NCI-H2196 treated with DMSO at 0.1 percent for 48 hours (cell line): ENCODE data around the gene RHBDF2.

Experiments
- DNase-seq: peaks from one replicate; lab custom pipeline; 2025; ENCODE audit not compliant: unreplicated experiment; lab: John Stamatoyannopoulos, UW

The RHBDF2 gene

DNA sequence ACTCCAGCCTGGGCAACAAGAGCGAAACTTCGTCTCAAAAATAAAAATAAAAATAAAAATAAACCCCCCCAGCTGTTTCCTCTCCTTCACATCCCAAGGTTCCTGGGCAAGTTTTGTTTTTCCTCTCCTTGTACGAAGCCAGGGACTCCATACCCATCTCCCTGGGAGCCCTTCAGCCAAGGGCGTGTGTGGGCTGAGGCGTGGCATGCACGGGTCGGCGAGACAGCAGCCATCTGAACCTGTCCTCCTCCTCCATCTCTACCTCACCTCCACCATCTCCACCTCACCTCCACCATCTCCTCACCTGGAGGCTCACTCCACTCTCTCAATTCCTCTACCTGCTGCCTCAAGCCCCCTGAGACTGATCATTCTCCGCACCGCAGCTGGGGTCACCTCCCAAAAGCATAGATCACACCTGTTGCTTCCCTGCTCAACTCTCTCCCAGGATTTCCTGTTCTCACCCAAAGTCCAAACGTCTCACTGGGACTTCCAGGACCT, 16.9 kb downstream of the RHBDF2 start:
- DNase-seq = no peak

DNA sequence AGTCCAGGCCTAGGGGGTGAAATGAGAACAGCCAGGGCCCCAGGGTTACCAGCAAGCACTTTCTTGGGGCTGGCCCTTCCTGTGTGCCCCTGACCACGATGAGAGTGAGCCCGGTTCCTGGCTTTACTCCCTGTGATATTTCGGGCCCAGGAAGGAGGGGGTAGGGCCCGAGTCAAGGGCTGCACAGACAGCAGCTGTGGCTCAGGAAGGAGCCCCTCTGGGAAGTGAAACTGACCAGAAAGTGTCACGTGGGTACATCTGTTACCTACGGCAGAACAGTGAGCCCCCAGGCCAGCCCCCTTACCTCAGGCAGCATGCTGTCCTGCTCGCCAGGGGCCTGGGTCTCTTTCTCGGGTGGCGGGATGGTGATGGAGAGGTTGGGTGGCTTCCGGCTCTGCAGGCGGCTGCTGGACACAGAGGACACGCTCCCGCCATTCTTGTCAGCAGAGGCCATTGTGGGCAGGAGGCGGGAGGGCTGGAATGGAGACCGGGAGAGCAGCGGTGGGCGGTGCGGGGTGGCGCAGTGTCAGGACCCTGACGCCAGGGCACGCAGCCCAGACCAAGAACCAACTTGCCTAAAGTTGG, 20.1 kb downstream of the RHBDF2 start:
- DNase-seq = no peak

DNA sequence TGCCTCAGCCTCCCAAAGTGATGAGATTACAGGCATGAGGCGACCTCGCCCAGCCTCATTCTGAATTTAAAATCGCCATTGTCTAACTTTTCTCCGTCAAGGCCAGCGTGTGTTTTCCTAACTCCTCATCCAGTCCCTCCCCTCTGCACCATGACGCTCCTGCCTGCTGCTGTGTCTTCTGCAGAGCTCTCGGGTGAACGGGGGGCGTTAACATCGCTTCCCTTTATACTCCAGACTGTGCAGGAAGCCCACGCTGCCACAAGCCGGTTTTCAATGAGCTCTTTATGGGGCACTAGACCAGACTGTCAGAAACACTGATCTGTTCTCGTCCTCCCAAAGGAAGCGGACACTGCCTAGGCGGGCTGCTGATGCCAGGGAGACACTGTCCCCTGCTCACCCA, 20.6 kb downstream of the RHBDF2 start:
- DNase-seq = no peak

DNA sequence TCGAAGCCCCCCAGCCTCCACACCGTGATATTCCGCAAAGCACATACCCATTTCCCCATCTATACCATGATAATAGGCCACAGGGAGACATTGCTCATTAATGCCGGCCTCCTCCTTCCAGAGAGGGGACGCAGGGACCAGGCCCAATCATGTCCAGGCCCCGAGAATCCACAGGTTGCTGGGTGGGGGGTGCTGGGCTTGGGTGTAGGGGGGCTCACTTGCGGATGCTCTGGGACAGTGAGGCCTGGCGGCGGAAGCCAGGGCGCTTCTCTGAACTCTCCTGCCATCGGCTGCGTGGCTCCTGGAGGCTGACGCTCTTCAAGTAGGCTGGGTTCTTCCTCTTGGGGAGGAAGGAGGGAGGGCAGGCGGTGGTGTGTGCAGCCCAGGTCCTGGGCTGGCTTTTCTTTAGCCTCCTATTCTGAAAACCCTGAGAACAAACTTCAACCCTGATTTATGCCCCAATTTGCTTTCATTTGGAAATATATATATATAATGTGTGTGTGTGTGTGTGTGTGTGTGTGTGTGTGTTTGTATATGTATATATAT, 21.6 kb downstream of the RHBDF2 start:
- no peak for DNase-seq

DNA sequence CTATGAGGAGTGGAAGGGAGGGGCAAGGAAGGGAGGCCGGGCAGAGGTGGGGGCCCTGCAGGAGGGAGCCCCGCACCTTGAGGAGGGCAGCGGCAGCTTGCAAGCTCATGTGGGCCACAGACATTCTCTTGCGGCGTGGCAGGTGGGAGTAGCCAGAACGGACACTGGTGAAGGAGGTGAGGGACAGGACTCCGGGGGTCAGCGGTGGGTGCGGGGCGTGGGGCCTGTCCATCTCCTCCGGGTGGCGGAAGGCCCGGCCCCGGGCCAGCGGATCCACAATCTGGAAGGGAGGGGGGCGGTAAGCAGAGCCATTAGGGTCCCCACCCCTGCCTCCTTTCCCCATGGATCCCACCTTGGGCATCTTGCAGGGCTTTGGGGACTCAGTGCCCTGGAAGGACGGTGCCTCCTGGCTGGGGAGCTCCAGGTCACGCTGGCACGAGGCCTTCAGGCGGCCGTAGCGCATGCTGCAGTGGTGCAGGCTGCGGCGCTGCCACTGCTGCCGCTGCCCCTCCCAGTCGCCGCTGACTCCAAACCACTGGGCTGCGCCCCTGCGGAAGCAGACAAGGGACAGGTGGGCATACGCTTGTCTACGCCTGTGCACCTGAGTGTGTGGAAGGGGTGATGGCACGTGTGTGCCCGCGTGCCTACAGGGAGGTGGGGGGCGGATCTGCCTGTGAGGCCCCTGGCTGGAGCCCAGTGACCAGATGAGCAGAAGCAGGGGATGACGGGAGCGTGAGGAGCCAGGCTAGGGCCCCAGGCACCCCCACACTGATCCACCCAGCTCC, 22.3 kb downstream of the RHBDF2 start:
- DNase-seq = no peak

DNA sequence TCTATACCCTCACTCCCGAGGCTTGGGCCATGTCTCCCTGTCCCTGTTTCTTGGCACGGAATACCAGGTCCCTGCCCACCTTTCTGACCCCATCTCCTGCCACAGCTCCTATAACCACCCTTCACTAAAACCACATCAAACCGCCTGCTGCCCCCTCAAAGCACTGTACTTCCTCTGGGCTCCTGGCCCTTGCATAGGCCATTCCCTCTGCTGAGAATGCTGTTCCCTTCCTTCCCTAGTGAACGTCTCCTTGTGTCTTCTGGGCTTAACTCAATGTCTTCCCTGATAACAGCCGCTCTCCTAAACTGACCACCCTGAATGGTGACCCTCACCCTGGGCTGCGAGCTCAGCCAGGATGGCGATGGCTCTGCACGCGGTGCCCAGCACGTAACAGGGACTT, 23.1 kb downstream of the RHBDF2 start:
- DNase-seq = no peak

DNA sequence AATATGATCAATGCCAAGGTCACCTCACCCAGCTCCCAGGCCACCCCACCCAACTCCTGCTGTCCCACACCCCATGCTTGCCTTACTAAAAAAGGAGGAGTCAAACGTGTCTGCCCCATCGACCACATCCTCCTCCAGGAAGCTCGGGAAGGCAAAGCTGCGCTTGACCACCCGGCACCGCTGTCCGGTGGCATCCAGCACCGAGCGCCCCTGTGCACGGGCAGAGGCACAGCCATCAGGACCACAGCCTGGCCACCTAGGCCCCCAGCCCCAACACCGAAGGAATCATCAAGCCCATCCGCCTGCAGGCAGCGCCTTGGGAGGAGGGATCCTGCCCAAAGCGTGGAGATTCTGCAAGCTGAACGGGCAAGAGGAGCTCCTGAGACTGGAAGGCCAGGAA, 23.6 kb downstream of the RHBDF2 start:
- DNase-seq = no peak

DNA sequence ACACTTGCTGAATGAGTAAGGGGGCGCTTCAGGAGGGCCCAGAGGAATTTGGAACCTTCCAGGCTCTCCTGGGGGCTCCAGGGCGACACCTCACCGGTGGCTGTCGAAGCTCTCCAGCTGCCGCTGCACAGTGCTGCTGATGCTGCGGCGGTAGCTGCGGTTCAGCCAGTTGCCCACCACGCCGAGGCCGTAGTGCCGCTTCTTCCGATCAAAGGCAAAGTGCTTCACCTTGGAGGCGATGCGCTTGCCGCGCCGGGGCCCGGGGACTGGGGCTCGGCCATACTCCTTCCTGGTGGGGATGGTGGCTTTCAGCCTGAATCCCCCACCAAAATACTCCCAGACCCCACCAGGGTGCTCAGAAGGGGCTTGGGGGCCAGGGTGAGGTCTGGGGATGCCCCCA, 24.5 kb downstream of the RHBDF2 start:
- DNase-seq = no peak

DNA sequence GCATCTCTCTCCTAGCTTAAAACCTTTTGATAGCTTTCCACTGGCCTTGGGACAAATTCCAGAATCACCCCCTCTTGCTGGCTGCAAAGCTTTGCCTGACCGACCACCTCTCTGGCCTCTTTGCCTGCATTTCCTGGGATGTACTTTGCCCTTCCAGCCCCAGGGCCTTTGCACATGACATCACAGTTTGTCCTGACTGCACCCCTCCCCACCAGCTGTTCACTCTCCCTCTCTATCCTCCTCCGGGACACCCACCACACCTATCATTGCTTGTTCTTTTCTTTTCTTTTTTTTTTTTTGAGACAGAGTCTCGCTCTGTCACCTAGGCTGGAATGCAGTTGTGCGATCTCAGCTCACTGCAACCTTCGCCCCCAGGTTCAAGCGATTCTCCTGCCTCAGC, 25.9 kb downstream of the RHBDF2 start:
- DNase-seq = no peak

DNA sequence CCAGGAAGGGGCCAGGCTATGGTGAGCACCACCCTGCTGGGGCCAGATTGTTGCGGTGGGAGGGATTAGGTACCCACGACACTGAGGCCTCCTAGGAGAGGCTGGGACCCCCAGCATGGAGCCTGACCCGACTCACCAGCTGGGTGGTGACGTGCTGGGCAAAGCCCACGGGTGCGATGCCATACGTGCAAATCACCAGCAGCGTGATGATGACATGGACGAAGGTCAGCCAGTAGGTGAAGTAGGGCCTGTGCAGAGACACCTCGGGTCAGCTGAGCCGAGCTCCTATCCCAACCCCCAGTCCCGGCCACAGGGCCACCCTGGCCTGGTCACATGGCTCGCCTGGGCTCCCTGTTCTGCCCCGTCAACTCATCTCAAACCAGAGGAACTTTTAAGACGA, 26.3 kb downstream of the RHBDF2 start:
- DNase-seq = no peak

DNA sequence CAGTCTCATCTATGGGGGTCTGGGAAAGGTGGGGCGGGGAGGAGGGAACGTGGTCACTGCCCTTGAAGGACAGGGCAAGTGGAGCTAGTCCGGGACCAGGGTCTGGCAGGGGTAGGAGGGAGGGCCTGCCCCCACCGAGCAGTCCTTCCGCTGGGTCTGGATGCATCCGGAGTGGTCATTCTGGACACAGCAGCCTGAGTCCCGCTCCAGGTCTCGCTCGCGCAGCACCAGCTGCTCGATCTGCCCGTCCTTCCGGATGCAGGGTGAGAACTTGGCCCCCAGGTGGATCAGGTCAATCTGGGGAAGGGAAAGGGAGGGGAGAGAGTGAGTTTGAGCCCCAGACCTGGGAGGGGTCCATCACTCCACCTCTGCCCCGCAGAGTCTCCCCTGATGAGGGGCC, 27.0 kb downstream of the RHBDF2 start:
- no peak for DNase-seq

DNA sequence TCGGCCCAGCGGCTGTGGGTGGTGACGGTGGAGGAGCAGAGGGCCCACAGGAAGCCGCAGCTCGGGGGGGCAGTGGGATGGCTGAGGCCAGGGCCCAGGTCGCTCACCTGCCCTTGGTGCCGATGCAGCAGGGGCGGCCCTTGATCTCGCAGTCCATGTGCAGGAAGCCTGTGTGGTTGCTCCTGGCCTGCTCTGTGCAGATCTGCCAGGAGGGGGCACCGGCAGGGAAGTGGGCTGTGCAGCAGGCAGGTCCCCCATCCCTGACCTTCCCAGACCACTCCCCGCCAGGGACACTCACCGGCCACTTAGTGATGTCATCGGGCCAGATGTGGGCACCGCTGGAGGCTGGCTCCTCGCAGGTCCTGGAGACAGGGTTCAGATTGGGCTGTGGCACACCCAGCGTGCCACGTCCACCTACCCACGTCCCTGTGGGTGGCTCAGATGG, 27.7 kb downstream of the RHBDF2 start:
- DNase-seq = no peak

DNA sequence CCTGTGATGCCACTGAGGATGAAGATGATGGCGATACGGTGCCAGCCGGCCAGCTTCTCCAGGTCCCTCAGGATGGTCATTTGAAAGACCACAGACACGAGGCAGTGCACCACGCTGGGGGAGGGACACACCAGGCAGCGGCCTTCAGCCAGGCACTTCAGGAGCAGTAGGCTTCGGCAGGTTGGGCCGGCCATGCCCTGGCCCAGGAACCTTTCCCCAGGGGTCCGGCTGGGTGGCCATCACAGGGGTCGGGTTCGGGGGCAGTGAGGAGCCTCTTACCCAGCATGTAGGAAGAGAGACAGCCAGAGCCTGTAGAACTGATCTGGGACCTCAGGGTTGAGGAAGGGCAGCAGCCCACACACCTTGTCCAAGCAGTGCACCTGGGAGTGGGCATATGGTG, 28.5 kb downstream of the RHBDF2 start:
- no peak for DNase-seq

DNA sequence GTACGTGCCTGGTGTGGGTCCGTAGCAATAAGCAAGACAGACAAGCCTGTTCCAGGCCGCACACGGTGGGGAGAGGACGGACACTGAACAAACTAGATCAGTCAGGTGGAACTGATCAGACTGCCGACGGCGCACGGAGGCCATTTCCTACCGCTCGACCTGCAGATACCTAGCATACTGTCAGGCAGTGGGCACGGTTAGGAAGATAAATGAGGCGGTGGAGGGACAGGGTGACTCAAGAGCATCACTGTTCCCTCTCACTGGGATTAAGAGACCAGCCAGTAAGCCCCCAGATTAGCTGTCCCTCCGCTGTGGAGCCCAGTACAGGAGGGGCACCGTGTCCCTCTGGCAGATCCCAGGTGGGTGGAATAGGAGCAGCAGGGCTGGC, 29.0 kb downstream of the RHBDF2 start:
- DNase-seq = no peak

DNA sequence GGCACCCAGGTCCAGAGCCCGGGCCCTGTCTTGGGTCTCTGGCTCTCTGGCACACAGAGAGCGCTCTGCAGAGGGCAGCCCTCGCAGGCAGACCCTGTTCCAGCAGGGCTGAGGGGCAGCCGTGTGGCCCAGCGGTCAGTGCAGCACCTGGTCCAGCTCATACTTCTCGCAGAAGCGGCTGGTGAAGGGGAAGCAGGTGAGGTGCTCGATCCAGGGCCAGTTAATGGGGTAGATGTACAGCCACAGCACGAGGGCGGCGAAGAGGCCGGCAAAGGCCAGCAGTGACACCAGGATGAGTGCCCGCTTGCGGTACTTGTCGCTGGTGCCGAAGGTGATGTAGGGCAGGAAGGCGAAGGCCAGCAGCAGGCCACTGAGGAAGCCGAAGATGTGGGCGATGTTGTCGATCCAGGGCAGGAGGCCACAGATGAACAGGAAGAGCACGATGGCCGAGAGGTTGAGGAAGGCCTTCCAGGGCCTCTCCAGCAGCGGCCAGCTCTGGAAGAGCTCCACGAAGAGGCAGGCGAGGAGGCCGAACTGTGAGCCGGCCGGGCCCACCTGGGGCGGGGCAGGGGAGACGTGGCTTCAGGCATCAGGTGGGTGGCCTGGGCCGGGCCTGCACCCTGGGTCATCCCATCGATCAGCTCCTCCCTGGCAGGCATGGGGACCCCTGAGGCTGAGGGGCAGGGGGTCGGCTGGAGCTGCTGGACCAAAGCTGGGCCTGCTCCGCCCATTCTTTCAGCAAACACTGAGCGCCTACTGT, 29.5 kb downstream of the RHBDF2 start:
- DNase-seq = no peak

DNA sequence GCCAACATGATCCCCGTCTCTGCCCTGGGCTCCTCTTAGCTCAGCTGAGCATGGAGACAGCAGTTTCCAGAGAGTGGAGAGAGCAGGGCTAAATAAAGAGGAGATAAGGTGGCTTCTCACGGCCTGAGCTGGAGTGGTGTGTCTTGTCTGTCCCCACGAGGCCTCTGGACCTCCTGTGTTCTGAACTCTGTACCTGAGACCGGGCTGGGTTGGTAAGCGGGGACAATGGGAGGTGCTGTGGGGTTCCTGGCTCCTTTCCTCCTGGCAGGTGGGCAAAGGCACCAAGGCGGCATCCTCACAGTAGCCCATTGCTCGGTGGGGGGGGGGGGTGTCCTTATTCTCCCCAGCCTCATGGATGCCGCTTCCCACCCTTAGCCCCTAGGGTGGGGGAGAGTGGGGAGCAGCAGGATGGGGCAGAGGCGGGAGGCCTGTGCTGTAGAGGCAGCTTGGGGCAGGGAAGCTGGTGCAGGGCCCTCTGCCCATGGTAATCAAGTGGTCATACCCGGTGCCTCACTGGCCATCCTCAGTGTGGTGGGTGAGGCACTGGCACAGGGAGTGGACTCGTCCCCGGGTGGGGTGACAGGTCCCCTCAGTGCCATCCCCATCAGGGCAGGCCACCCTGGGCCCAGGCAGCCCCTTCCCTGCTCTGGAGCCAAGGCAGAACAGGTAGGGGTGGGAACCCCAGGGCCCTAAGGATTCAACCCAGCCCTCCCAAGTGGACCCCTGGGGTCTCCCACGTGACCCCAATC, 31.1 kb downstream of the RHBDF2 start:
- no peak for DNase-seq

DNA sequence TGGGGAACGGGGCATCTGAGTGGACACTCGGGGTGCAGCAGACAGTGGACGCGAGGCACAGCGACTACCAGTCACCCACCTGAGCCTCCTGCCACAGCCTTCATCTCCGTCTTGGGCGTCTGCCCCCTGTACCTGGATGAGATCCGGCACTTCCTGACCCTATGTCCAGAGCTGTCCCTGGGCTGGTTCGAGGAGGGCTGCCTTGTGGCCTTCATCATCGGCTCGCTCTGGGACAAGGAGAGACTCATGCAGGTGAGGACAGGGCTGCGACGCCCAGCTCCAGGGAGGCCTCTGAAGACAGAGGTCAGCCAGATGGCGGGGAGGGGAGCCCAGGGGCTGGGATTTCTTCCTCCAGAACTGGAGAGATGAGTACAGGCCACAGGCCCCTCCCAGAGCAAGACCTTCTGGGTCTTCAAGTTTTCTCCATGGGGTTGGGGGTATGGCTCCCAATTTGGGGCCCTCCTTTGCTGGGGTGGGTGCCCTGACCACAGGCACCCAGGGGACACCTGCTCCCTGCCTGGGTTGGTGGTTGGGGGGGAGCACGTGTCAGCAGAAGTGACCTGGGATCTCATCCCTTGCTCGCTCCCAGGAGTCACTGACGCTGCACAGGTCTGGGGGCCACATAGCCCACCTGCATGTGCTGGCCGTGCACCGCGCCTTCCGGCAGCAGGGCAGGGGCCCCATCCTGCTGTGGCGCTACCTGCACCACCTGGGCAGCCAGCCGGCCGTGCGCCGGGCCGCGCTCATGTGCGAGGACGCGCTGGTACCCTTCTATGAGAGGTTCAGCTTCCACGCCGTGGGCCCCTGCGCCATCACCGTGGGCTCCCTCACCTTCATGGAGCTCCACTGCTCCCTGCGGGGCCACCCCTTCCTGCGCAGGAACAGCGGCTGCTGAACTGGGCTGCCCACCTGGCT, 31.9 kb downstream of the RHBDF2 start:
- no peak for DNase-seq

DNA sequence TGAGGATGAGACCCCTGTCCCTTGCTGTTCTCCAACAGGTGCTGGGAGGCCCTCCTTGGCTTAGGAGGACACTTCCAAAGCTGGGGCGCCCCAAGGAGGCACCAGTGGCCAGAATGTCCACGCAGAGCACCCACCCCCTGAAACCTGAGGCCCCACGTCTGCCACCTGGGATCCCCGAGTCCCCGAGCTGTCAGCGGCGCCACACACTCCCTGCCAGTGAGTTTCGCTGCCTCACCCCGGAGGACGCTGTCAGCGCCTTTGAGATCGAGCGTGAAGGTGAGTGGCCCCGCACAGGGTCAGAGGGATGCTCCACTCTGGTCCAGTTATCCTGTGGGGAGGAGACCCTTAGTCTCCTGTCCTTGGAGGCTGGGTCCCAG, 32.6 kb downstream of the RHBDF2 start:
- no peak for DNase-seq

DNA sequence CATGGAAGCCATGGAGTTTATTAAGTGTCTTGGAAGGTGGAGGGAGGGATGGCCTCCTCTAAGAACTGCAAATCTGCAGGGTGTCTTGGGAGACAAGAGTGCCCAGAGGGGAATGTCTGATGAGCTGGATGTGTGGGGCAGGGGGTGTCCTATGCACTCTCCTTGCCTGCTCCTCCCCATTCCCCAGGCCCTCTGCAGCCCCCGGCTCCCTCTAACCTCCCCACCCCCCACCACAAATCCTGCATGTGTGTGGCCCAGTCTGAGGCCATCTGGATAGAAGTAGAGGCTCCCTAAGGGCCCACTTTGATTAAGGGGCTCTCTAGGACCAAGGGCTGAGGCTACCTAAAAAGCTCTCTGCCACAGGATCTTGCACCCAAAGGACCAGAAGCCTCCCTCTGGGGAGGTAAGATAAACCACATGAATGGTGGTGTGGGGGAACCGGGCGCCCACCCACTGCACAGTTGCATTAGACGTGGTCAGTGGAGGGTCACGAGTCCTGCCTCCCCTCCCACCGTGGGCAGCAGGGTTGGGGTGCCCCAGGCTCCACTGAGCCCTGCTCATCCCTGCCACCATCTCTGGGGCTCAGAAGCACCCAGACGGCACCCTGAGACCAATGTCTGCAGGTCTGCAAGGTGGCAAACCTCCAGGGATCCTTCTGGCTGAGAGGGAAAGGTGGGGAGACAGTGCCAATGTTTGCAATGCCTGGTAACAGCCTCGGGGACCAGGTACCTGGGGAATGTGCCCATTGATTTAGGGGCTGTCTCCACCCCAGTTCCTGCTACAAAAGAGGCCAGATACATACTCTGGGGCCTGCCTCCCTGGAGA, 33.2 kb downstream of the RHBDF2 start:
- no peak for DNase-seq
